Esophagus (tissue), 2 donors: Measurements from ENCODE around the gene C16orf74. TPM values are rescaled to one million over a fixed set of nuclear protein-coding genes. Genes with fewer than 3 reads are reported as not detected.

ENCODE experiments used
- polyA plus RNA-seq, 2 donors: library from polyadenylated mRNA; stranded (reverse); fragments of 200-250 nt; gene quantifications; one replicate each; pipeline ENCODE4 v1.2.3, GENCODE V29; 2013
- donor health status: healthy with polysubstance abuse.
- donor health status: Bipolar disorder and iron deficiency.

The C16orf74 gene
- polyA plus RNA-seq, 2 donors = 9.7 to 19.0 TPM

Other genes with a start within 250 kb of the C16orf74 start
- 10 to 100 TPM in 1 of 2 donors, 1 to 10 TPM in 1; 8.9 to 19.6 TPM for gene GSE1, start 137.8 kb downstream of the C16orf74 start, polyA plus RNA-seq
- gene GINS2, start 62.1 kb downstream of the C16orf74 start, polyA plus RNA-seq = 1 to 10 TPM; 3.2 to 6.6 TPM
- gene EMC8, start 48.4 kb upstream of the C16orf74 start, polyA plus RNA-seq = 10 to 100 TPM in 1 of 2 donors, 1 to 10 TPM in 1; 6.2 to 15.1 TPM
- 1,000 to 10,000 TPM in 1 of 2 donors, 100 to 1,000 TPM in 1; 884 to 1,078 TPM for gene COX4I1, start 48.6 kb upstream of the C16orf74 start, polyA plus RNA-seq
- gene IRF8, start 148.1 kb upstream of the C16orf74 start, polyA plus RNA-seq = under 1 TPM; 0.53 to 0.96 TPM